ENCODE data around the gene ITGAD. TPM values are rescaled to one million over a fixed set of nuclear protein-coding genes. Genes with fewer than 3 reads are reported as not detected.

ITGAD gene
- total and polyA plus RNA-seq, 2 donors = 0.28 to 0.78 TPM

- no peak overlapping the region for H3K27ac ChIP-seq (ENCODE audit: low read depth in 1 of 2, low read length in 1 of 2)
- DNase-seq (ENCODE audit: low read depth in 6 of 9, low spot score in 9 of 9) = no peak
- no peaks in the 10 kb centered on the region for H3K27me3 ChIP-seq (ENCODE audit: control insufficient read depth in 2 of 2, insufficient read depth in 1 of 2, low read length in 1 of 2)
- H3K4me3 ChIP-seq (ENCODE audit: low read length in 2 of 2) = no peak overlapping the region
- 95% methylated on average over 8 of the region's 8 CpGs for WGBS
- no peaks in the 10 kb centered on the region for H3K9me3 ChIP-seq (ENCODE audit: control insufficient read depth in 2 of 2, insufficient read depth in 1 of 2, low read length in 1 of 2)
- no peaks in the 10 kb centered on the region for H3K36me3 ChIP-seq (ENCODE audit: control insufficient read depth in 2 of 2, insufficient read depth in 2 of 2, low read length in 1 of 2)
- no peaks in the 10 kb centered on the region for H3K4me1 ChIP-seq (ENCODE audit: control insufficient read depth in 2 of 2, insufficient read depth in 2 of 2, low read length in 2 of 2)
Observed at GRCh38 chr16:31363721-31364120, 29.4 kb upstream of the ITGAD start.

- no peak overlapping the region for H3K27ac ChIP-seq (ENCODE audit: low read depth in 1 of 2, low read length in 1 of 2)
- no peak overlapping the region for H3K4me3 ChIP-seq (ENCODE audit: low read length in 2 of 2)
- no peaks in the 10 kb centered on the region for H3K9me3 ChIP-seq (ENCODE audit: control insufficient read depth in 2 of 2, insufficient read depth in 1 of 2, low read length in 1 of 2)
- H3K36me3 ChIP-seq (ENCODE audit: control insufficient read depth in 2 of 2, insufficient read depth in 2 of 2, low read length in 1 of 2) = no peaks in the 10 kb centered on the region
- WGBS = 96% methylated on average over 6 of the region's 6 CpGs
- H3K27me3 ChIP-seq (ENCODE audit: control insufficient read depth in 2 of 2, insufficient read depth in 1 of 2, low read length in 1 of 2) = no peaks in the 10 kb centered on the region
- H3K4me1 ChIP-seq (ENCODE audit: control insufficient read depth in 2 of 2, insufficient read depth in 2 of 2, low read length in 2 of 2) = no peaks in the 10 kb centered on the region
- DNase-seq (ENCODE audit: low read depth in 6 of 9, low spot score in 9 of 9) = no peak
Observed at GRCh38 chr16:31364421-31364820, 28.7 kb upstream of the ITGAD start.

GRCh38 chr16:31365131-31365865 lies 27.8 kb upstream of the ITGAD start:
- H3K36me3 ChIP-seq (ENCODE audit: control insufficient read depth in 2 of 2, insufficient read depth in 2 of 2, low read length in 1 of 2) = no peaks in the 10 kb centered on the region
- no peaks in the 10 kb centered on the region for H3K4me1 ChIP-seq (ENCODE audit: control insufficient read depth in 2 of 2, insufficient read depth in 2 of 2, low read length in 2 of 2)
- no peak overlapping the region for H3K27ac ChIP-seq (ENCODE audit: low read depth in 1 of 2, low read length in 1 of 2)
- no peak overlapping the region for H3K4me3 ChIP-seq (ENCODE audit: low read length in 2 of 2)
- 97% methylated on average over 7 of the region's 7 CpGs for WGBS
- H3K27me3 ChIP-seq (ENCODE audit: control insufficient read depth in 2 of 2, insufficient read depth in 1 of 2, low read length in 1 of 2) = no peaks in the 10 kb centered on the region
- H3K9me3 ChIP-seq (ENCODE audit: control insufficient read depth in 2 of 2, insufficient read depth in 1 of 2, low read length in 1 of 2) = no peaks in the 10 kb centered on the region
- DNase-seq (ENCODE audit: low read depth in 6 of 9, low spot score in 9 of 9) = no peak

- no peak overlapping the region for H3K4me3 ChIP-seq (ENCODE audit: low read length in 2 of 2)
Observed at GRCh38 chr16:31367853-31368252, 25.3 kb upstream of the ITGAD start.

GRCh38 chr16:31371008-31371407 lies 22.1 kb upstream of the ITGAD start:
- H3K9me3 ChIP-seq (ENCODE audit: control insufficient read depth in 2 of 2, insufficient read depth in 1 of 2, low read length in 1 of 2) = no peaks in the 10 kb centered on the region
- WGBS = 96% methylated on average over 12 of the region's 12 CpGs
- no peaks in the 10 kb centered on the region for H3K27me3 ChIP-seq (ENCODE audit: control insufficient read depth in 2 of 2, insufficient read depth in 1 of 2, low read length in 1 of 2)
- no peaks in the 10 kb centered on the region for H3K4me1 ChIP-seq (ENCODE audit: control insufficient read depth in 2 of 2, insufficient read depth in 2 of 2, low read length in 2 of 2)
- DNase-seq (ENCODE audit: low read depth in 6 of 9, low spot score in 9 of 9) = no peak
- no peak overlapping the region for H3K4me3 ChIP-seq (ENCODE audit: low read length in 2 of 2)
- no peaks in the 10 kb centered on the region for H3K36me3 ChIP-seq (ENCODE audit: control insufficient read depth in 2 of 2, insufficient read depth in 2 of 2, low read length in 1 of 2)
- H3K27ac ChIP-seq (ENCODE audit: low read depth in 1 of 2, low read length in 1 of 2) = no peak overlapping the region

More at GRCh38 chr16:31367853-31368252, 25.3 kb upstream of the ITGAD start:
- 32% methylated on average over 3 of the region's 3 CpGs for WGBS
- no peak overlapping the region for H3K27ac ChIP-seq (ENCODE audit: low read depth in 1 of 2, low read length in 1 of 2)
- no peak for DNase-seq (ENCODE audit: low read depth in 6 of 9, low spot score in 9 of 9)
- no peaks in the 10 kb centered on the region for H3K4me1 ChIP-seq (ENCODE audit: control insufficient read depth in 2 of 2, insufficient read depth in 2 of 2, low read length in 2 of 2)
- no peaks in the 10 kb centered on the region for H3K27me3 ChIP-seq (ENCODE audit: control insufficient read depth in 2 of 2, insufficient read depth in 1 of 2, low read length in 1 of 2)
- no peaks in the 10 kb centered on the region for H3K9me3 ChIP-seq (ENCODE audit: control insufficient read depth in 2 of 2, insufficient read depth in 1 of 2, low read length in 1 of 2)
- H3K36me3 ChIP-seq (ENCODE audit: control insufficient read depth in 2 of 2, insufficient read depth in 2 of 2, low read length in 1 of 2) = no peaks in the 10 kb centered on the region

GRCh38 chr16:31371619-31372484 lies 21.3 kb upstream of the ITGAD start:
- Histone ChIP-seq H3K4me1 (ENCODE audit: control insufficient read depth in 2 of 2, insufficient read depth in 2 of 2, low read length in 2 of 2) (no peaks in the 10 kb centered on the region), H3K27ac (ENCODE audit: low read depth in 1 of 2, low read length in 1 of 2) (no peak overlapping the region), H3K4me3 (ENCODE audit: low read length in 2 of 2) (no peak overlapping the region), H3K27me3 (ENCODE audit: control insufficient read depth in 2 of 2, insufficient read depth in 1 of 2, low read length in 1 of 2) (no peaks in the 10 kb centered on the region), H3K36me3 (ENCODE audit: control insufficient read depth in 2 of 2, insufficient read depth in 2 of 2, low read length in 1 of 2) (no peaks in the 10 kb centered on the region), H3K9me3 (ENCODE audit: control insufficient read depth in 2 of 2, insufficient read depth in 1 of 2, low read length in 1 of 2) (no peaks in the 10 kb centered on the region)
- no peak for DNase-seq (ENCODE audit: low read depth in 6 of 9, low spot score in 9 of 9)
- 95% methylated on average over 42 of the region's 42 CpGs for WGBS

- no peak for DNase-seq (ENCODE audit: low read depth in 6 of 9, low spot score in 9 of 9)
- Histone ChIP-seq H3K4me1 (ENCODE audit: control insufficient read depth in 2 of 2, insufficient read depth in 2 of 2, low read length in 2 of 2) (no peaks in the 10 kb centered on the region), H3K36me3 (ENCODE audit: control insufficient read depth in 2 of 2, insufficient read depth in 2 of 2, low read length in 1 of 2) (no peaks in the 10 kb centered on the region), H3K4me3 (ENCODE audit: low read length in 2 of 2) (no peak overlapping the region), H3K9me3 (ENCODE audit: control insufficient read depth in 2 of 2, insufficient read depth in 1 of 2, low read length in 1 of 2) (no peaks in the 10 kb centered on the region), H3K27ac (ENCODE audit: low read depth in 1 of 2, low read length in 1 of 2) (no peak overlapping the region), H3K27me3 (ENCODE audit: control insufficient read depth in 2 of 2, insufficient read depth in 1 of 2, low read length in 1 of 2) (no peaks in the 10 kb centered on the region)
- WGBS = 92% methylated on average over 14 of the region's 14 CpGs
Observed at GRCh38 chr16:31373235-31373634, 19.9 kb upstream of the ITGAD start.

GRCh38 chr16:31375231-31375630 lies 17.9 kb upstream of the ITGAD start:
- no peaks in the 10 kb centered on the region for H3K27me3 ChIP-seq (ENCODE audit: control insufficient read depth in 2 of 2, insufficient read depth in 1 of 2, low read length in 1 of 2)
- H3K4me3 ChIP-seq (ENCODE audit: low read length in 2 of 2) = no peak overlapping the region
- no peaks in the 10 kb centered on the region for H3K36me3 ChIP-seq (ENCODE audit: control insufficient read depth in 2 of 2, insufficient read depth in 2 of 2, low read length in 1 of 2)
- DNase-seq (ENCODE audit: low read depth in 6 of 9, low spot score in 9 of 9) = no peak
- H3K27ac ChIP-seq (ENCODE audit: low read depth in 1 of 2, low read length in 1 of 2) = no peak overlapping the region
- H3K4me1 ChIP-seq (ENCODE audit: control insufficient read depth in 2 of 2, insufficient read depth in 2 of 2, low read length in 2 of 2) = no peaks in the 10 kb centered on the region
- no peaks in the 10 kb centered on the region for H3K9me3 ChIP-seq (ENCODE audit: control insufficient read depth in 2 of 2, insufficient read depth in 1 of 2, low read length in 1 of 2)
- WGBS = 97% methylated on average over 5 of the region's 5 CpGs

GRCh38 chr16:31376705-31377104 lies 16.4 kb upstream of the ITGAD start:
- no peak overlapping the region for H3K4me3 ChIP-seq (ENCODE audit: low read length in 2 of 2)
- H3K27ac ChIP-seq (ENCODE audit: low read depth in 1 of 2, low read length in 1 of 2) = no peak overlapping the region
- H3K27me3 ChIP-seq (ENCODE audit: control insufficient read depth in 2 of 2, insufficient read depth in 1 of 2, low read length in 1 of 2) = no peaks in the 10 kb centered on the region
- no peaks in the 10 kb centered on the region for H3K9me3 ChIP-seq (ENCODE audit: control insufficient read depth in 2 of 2, insufficient read depth in 1 of 2, low read length in 1 of 2)
- no peaks in the 10 kb centered on the region for H3K36me3 ChIP-seq (ENCODE audit: control insufficient read depth in 2 of 2, insufficient read depth in 2 of 2, low read length in 1 of 2)
- no peaks in the 10 kb centered on the region for H3K4me1 ChIP-seq (ENCODE audit: control insufficient read depth in 2 of 2, insufficient read depth in 2 of 2, low read length in 2 of 2)
- no peak for DNase-seq (ENCODE audit: low read depth in 6 of 9, low spot score in 9 of 9)
- WGBS = 85% methylated on average over 8 of the region's 8 CpGs

Data from thymus (tissue), 11 donors.